Measurements from ENCODE around the gene RGS14. TPM values are rescaled to one million over a fixed set of nuclear protein-coding genes. Genes with fewer than 3 reads are reported as not detected.
A peak's percentile ranks its signal among the peaks of the same experiment; 100 is the strongest.

RGS14 gene, protein sequence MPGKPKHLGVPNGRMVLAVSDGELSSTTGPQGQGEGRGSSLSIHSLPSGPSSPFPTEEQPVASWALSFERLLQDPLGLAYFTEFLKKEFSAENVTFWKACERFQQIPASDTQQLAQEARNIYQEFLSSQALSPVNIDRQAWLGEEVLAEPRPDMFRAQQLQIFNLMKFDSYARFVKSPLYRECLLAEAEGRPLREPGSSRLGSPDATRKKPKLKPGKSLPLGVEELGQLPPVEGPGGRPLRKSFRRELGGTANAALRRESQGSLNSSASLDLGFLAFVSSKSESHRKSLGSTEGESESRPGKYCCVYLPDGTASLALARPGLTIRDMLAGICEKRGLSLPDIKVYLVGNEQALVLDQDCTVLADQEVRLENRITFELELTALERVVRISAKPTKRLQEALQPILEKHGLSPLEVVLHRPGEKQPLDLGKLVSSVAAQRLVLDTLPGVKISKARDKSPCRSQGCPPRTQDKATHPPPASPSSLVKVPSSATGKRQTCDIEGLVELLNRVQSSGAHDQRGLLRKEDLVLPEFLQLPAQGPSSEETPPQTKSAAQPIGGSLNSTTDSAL
- 16.2 TPM for total RNA-seq
- long read RNA-seq, transcript RGS14-202 (8 exons, 2,329 nt), result major isoform, 11 of 39 reads
- long read RNA-seq, partial matches to known transcripts, result 15 of 39 reads
- long read RNA-seq, other reads (novel, unspliced or antisense), result 9 of 39 reads

GRCh38 chr5:177357459-177358351, at the start of gene RGS14:
RGS14 (plus strand) TSS chr5:177357924; CDS start chr5:177358025, 101 bp downstream.
- peak; percentile 77 to 86 for ATAC-seq
- Histone ChIP-seq H3K36me3 (no peaks in the 10 kb centered on the region), H3K9me3 (no peaks in the 10 kb centered on the region), H3K4me3 (peak within 1 kb of the TSS; percentile 62), H3K27ac (peak within 1 kb of the TSS; percentile 73), H3K27me3 (ENCODE audit: low read depth) (no peaks in the 10 kb centered on the region), H3K4me1 (peaks cover 41% of the 10 kb centered on the region)
- intact Hi-C loops (cut with DNase I), result no loop called here
- DNase-seq, result peak; percentile 77
- TF ChIP-seq, protein P1, sequence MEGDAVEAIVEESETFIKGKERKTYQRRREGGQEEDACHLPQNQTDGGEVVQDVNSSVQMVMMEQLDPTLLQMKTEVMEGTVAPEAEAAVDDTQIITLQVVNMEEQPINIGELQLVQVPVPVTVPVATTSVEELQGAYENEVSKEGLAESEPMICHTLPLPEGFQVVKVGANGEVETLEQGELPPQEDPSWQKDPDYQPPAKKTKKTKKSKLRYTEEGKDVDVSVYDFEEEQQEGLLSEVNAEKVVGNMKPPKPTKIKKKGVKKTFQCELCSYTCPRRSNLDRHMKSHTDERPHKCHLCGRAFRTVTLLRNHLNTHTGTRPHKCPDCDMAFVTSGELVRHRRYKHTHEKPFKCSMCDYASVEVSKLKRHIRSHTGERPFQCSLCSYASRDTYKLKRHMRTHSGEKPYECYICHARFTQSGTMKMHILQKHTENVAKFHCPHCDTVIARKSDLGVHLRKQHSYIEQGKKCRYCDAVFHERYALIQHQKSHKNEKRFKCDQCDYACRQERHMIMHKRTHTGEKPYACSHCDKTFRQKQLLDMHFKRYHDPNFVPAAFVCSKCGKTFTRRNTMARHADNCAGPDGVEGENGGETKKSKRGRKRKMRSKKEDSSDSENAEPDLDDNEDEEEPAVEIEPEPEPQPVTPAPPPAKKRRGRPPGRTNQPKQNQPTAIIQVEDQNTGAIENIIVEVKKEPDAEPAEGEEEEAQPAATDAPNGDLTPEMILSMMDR (IDR thresholded peaks at IDR 0.05), result no peak

DNA sequence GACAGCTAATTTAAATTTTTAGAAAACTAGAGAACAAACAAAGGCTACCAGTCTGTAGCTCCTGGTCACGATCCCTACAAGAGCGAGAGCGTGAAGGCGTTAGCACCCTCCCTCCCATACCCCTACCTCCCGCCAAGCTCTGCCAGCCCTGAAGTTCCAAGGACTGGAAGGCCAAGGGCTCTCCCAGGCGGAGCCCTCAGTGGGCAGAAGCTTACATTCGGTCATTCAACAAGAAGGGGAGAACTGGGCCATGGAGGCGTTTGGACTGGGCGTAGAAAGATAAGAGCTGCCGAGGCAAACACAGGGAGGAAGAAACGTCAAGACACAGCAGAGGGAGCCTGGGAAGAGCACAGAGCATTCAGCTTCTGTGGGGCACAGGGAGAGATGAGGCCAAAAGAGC, 49.0 kb upstream of the RGS14 start:
- TF ChIP-seq, protein P1 (IDR thresholded peaks at IDR 0.05), result no peak
- DNase-seq, result no peak

DNA sequence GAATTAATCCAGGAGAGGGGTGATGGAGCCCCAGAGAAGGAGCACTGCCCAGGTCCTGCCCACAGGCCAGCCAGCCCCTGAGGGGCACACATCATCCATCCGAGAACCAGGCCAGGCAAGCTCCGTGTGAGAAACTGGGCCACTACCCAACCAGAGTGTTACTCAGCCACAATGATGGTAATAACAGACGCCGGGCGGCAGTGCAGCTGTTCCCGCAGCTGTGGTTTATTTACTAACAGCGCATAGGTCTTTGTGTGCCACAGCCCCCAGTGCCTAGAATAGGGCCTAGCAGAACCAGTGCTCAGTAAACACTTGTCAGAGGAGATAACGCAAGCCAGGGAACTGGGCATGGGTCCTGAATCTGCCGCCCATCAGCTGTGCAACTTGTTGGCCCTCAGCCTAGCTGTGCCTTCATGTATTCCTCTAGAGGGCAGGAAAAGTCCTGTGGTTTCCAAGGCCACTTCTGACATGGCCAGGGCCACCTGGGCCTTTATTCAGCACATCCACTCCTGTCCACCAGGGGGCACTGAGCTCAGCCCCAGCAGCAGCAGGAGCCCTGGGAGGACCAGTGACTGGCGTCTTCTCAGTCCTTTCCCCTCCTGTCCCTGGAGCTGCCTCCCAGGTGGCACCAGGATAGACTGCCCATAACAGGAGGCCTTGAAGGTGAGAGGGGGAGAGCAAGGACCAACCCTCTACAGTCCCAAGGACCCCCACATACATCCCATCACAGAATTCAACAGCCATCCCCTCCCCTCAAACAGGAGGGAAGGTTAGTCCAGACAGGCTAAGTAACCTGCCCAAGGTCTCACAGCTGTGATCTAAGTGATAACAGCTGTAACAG, 48.2 kb upstream of the RGS14 start:
- Histone ChIP-seq H3K27ac (no peak overlapping the region), H3K9me3 (no peaks in the 10 kb centered on the region), H3K4me1 (peaks cover 71% of the 10 kb centered on the region), H3K36me3 (peaks cover 30% of the 10 kb centered on the region), H3K27me3 (ENCODE audit: low read depth) (no peaks in the 10 kb centered on the region), H3K4me3 (no peak overlapping the region)
- intact Hi-C loops (cut with DNase I), result no loop called here
- ATAC-seq, result peak; percentile 31 to 41
- DNase-seq, result peak; percentile 80
- TF ChIP-seq, protein P1 (IDR thresholded peaks at IDR 0.05), result peak; percentile 89

More for the DNA sequence above, 49.0 kb upstream of the RGS14 start:
- Histone ChIP-seq H3K36me3 (peaks cover 30% of the 10 kb centered on the region), H3K9me3 (no peaks in the 10 kb centered on the region), H3K4me1 (peaks cover 77% of the 10 kb centered on the region), H3K27ac (peak overlapping the region; percentile 31), H3K27me3 (ENCODE audit: low read depth) (no peaks in the 10 kb centered on the region), H3K4me3 (no peak overlapping the region)
- intact Hi-C loops (cut with DNase I), result no loop called here
- no peak for ATAC-seq

GRCh38 chr5:177310332-177310731, 47.4 kb upstream of the RGS14 start:
- TF ChIP-seq, protein P1 (IDR thresholded peaks at IDR 0.05), result no peak
- intact Hi-C loops (cut with DNase I), result no loop called here
- Histone ChIP-seq H3K4me3 (no peak overlapping the region), H3K27me3 (ENCODE audit: low read depth) (no peaks in the 10 kb centered on the region), H3K4me1 (peaks cover 63% of the 10 kb centered on the region), H3K27ac (peak overlapping the region; percentile 24), H3K36me3 (peaks cover 24% of the 10 kb centered on the region), H3K9me3 (no peaks in the 10 kb centered on the region)
- no peak for DNase-seq
- no peak for ATAC-seq

All from lower lobe of right lung (tissue), 2 donors.